HUES64 (cell line): ENCODE results near the gene PMFBP1.

Source experiments
- H3K27ac ChIP-seq: 2 replicates; pipeline ENCODE4 v1.7.0; 2013; ENCODE audit warnings: low read depth, low read length, inconsistent platforms
- H3K27me3 ChIP-seq: 2 replicates; pipeline ENCODE4 v1.6.1; 2013; ENCODE audit warnings: mild to moderate bottlenecking, low read length; ENCODE audit not compliant: insufficient read depth
- H3K36me3 ChIP-seq: 2 replicates; pipeline ENCODE4 v1.6.1; 2013; ENCODE audit warnings: mild to moderate bottlenecking, low read length; ENCODE audit not compliant: insufficient read depth
- H3K4me1 ChIP-seq: 2 replicates; pipeline ENCODE4 v1.6.1; 2013; ENCODE audit warnings: mild to moderate bottlenecking, low read length, moderate library complexity; ENCODE audit not compliant: insufficient read depth
- H3K4me3 ChIP-seq: 2 replicates; pipeline ENCODE4 v1.5.1; 2013; ENCODE audit warnings: mild to moderate bottlenecking, low read length, moderate library complexity
- H3K9ac ChIP-seq: 2 replicates; pipeline ENCODE4 v1.6.1; 2013; ENCODE audit warnings: mild to moderate bottlenecking, low read depth, low read length
- H3K9me3 ChIP-seq: 2 replicates; pipeline ENCODE4 v1.6.1; 2013; ENCODE audit warnings: low read depth, low read length; ENCODE audit not compliant: insufficient read depth
- WGBS: fragments of 150-250, 120-280 bp; methylation state at CpG from one replicate; pipeline ENCODE4 v1.1.7; 2013; ENCODE audit warnings: missing lambda C conversion rate; 5-methylcytosine and 5-hydroxymethylcytosine counted together

The PMFBP1 gene

DNA sequence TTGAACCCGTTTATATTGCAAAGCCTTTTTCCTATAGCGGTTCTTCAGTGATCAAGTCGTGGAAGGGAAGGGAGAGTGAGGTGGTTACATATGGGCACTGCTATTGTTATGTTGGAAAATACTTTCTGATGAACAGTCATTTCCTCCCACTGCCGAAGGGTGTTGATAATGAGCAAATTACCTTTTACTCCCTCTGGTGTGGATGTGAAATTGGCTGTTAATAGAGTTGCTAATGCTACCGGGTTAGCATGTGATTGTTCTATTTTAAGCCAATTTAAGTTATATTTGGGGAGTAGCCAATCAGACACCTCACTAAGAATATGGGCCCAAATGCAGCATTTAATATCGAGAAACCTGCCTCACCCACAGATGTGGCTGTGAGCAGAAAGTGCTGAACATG lies 15.6 kb upstream of the PMFBP1 start:
- H3K4me3 ChIP-seq: no peak overlapping the region
- no peak overlapping the region for H3K27ac ChIP-seq
- H3K9me3 ChIP-seq: no peaks in the 10 kb centered on the region
- no peaks in the 10 kb centered on the region for H3K4me1 ChIP-seq
- H3K9ac ChIP-seq: no peak overlapping the region
- WGBS: 69% methylated on average over 6 of the region's 6 CpGs
- H3K27me3 ChIP-seq: no peaks in the 10 kb centered on the region
- H3K36me3 ChIP-seq: no peaks in the 10 kb centered on the region

DNA sequence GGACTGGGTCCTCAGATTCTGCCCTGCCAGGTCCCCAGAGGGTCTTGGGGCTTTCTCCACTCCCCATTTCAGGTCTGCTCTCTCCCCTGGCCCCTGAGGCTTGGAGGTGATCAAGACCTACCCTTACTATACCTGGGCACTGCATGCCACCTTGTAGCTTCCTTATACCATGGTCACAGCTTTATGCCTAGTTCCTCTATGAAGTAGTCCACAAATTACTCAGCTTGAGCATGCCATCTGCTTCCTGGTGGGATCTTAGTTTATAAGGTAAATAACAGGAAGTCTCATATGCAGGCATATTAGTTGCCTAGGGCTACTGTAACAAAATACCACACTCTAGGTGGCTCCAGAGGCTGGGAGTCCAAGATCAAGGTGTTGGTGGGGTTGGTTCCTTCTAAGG lies 11.0 kb upstream of the PMFBP1 start:
- Histone ChIP-seq H3K4me3 (no peak overlapping the region), H3K9ac (no peak overlapping the region), H3K4me1 (peaks cover 5% of the 10 kb centered on the region), H3K27ac (no peak overlapping the region), H3K9me3 (no peaks in the 10 kb centered on the region), H3K36me3 (no peaks in the 10 kb centered on the region), H3K27me3 (no peaks in the 10 kb centered on the region)

DNA sequence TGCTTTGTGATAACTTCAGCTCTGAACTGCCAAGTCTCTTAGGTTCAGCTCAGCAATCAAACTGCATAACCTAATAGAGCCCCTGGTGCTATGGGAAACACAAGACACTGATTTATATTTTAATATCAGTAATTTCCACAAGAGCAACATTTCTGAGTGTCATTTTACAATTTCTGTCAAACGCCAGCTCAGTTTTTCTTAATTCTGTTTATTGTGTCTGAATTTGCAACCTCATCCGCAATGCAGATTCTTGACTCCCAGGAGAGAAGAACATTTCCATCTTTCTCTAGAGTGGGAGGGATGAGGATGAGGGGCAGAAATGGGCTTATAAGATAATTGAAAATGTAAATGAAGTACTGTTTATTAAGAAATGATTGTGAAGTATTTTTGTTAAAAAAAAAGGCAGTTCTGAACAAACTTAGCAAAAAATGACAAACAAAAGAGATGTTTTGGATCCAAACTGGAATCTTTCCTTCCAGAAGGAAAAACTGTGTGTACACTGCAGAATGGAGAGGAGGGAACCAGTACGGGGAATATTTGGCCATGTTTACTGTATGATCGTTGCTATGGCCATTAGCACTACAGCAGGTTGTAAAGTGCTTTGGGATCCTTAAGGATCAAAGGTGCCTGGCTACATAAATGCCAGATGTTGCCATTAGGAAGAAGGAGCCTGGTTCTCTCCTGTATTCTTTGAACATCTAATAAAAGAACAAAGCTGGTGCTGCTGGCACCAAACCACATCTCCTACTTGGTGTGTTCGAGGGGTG lies 7.4 kb upstream of the PMFBP1 start:
- 79% methylated on average over 5 of the region's 5 CpGs for WGBS
- Histone ChIP-seq H3K4me3 (no peak overlapping the region), H3K4me1 (peaks cover 5% of the 10 kb centered on the region), H3K27me3 (no peaks in the 10 kb centered on the region), H3K36me3 (no peaks in the 10 kb centered on the region), H3K9ac (no peak overlapping the region), H3K9me3 (no peaks in the 10 kb centered on the region), H3K27ac (no peak overlapping the region)

DNA sequence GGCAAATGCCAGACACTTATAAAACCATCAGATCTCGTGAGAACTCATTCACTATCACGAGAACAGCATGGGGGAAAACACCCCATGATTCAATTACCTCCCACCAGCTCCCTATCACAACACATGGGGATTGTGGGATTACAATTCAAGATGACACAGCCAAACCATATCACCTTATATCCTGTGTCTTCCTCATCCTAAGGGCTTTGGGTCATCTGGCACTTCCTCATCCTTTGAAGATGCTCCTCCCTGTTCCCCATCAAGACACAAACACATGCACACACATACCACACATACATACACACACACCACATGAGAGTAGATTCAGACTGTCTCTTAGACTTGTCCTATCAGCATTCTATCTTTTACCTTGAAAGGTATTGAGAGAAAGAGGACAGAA lies 2.8 kb upstream of the PMFBP1 start:
- Histone ChIP-seq H3K9ac (no peak overlapping the region), H3K4me3 (no peak overlapping the region), H3K4me1 (peaks cover 5% of the 10 kb centered on the region), H3K9me3 (no peaks in the 10 kb centered on the region), H3K27me3 (no peaks in the 10 kb centered on the region), H3K27ac (no peak overlapping the region), H3K36me3 (no peaks in the 10 kb centered on the region)
- 83% methylated on average over 2 of the region's 2 CpGs for WGBS

DNA sequence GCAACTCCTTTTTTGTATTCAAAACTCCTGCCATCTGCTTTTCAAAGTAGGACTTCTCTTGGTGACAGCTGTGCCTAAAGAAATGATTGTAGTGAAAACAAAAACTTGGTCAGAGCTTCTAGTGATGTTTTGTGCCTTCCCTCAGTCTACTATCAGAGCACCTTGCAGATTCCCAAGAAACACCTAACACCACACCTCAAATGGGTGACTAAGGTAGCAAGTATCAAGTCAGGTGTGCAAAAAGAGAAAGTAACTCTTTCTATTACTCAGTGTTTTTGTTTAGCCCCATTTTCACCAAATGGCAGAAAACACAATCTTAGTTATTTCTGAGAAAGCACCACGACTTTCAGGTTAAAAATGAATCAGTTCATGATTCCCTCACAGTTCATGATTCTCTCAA lies 2.0 kb upstream of the PMFBP1 start:
- H3K27ac ChIP-seq: no peak overlapping the region
- H3K36me3 ChIP-seq: no peaks in the 10 kb centered on the region
- 91% methylated on average over 1 of the region's 1 CpG for WGBS
- H3K4me1 ChIP-seq: peaks cover under 1% of the 10 kb centered on the region
- H3K9me3 ChIP-seq: no peaks in the 10 kb centered on the region
- H3K4me3 ChIP-seq: no peak overlapping the region
- no peak overlapping the region for H3K9ac ChIP-seq
- H3K27me3 ChIP-seq: no peaks in the 10 kb centered on the region

DNA sequence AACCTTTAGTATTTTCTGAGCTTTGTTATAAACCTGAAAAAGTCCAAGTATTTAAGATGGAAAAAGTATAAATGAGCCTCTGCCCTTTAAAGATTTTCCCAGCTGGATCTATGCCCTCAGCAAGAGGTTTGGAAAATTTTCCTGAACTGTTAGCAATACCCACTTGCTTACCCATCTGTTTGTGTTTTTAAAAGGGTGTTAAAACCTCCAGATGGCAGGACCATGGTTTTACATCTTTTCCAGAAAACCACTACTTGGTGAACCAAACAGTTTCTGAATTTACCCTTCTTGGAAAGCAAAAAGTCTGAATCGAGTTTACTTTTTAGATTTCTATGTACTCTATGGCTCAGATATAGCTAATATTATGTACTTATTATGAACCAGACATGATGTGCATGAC lies 719 bp downstream of the PMFBP1 start:
- Histone ChIP-seq H3K36me3 (no peaks in the 10 kb centered on the region), H3K4me3 (no peak overlapping the region), H3K9ac (no peak overlapping the region), H3K27me3 (no peaks in the 10 kb centered on the region), H3K4me1 (no peaks in the 10 kb centered on the region; the same call in 1 of the 2 replicates), H3K27ac (no peak overlapping the region), H3K9me3 (no peaks in the 10 kb centered on the region)
- no CpG with 5 or more reads among the region's 1 CpG for WGBS

DNA sequence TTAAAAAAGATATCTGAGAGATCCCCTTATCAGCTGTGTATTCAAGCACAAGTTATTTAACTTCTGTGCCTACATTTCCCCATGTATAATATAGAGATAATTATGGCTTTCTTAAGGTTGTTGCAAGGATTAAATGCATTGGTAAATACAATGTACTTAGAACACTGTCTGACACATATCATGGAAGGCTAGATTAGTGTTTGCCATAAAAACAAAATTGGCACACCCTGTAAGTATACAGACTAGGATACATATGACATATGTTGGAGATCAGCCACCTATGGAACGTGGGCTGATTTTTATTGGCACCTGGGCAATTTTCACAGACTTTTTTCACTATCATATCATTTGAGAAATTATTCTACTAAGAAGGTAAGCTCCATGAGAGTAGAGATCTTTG lies 2.2 kb downstream of the PMFBP1 start:
- Histone ChIP-seq H3K27ac (no peak overlapping the region), H3K4me1 (no peaks in the 10 kb centered on the region; the same call in 1 of the 2 replicates), H3K36me3 (no peaks in the 10 kb centered on the region), H3K9me3 (no peaks in the 10 kb centered on the region), H3K9ac (no peak overlapping the region), H3K27me3 (no peaks in the 10 kb centered on the region), H3K4me3 (no peak overlapping the region)
- WGBS: no CpG with 5 or more reads among the region's 1 CpG

DNA sequence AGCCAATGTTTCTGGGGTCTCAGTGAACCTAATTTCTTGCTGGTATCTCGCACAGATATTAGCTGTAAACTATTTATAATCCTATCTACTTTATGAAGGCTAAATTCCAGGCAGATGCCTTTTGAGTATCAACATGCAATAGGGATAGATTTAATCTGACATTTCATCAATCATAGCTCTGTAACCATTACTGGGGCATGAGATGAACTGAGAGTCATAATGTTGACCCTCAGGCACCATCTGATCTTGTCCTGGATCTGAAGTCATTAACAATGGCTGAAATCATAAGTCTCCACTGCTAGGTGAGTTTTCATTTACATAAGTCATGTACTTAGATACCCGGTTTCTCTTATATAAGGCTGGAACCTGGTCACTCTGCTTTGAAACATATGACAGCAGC lies 3.6 kb downstream of the PMFBP1 start:
- Histone ChIP-seq H3K27me3 (no peaks in the 10 kb centered on the region), H3K36me3 (no peaks in the 10 kb centered on the region), H3K27ac (no peak overlapping the region), H3K4me1 (no peaks in the 10 kb centered on the region; the same call in 1 of the 2 replicates), H3K9ac (no peak overlapping the region), H3K9me3 (no peaks in the 10 kb centered on the region), H3K4me3 (no peak overlapping the region)
- 96% methylated on average over 2 of the region's 2 CpGs for WGBS

DNA sequence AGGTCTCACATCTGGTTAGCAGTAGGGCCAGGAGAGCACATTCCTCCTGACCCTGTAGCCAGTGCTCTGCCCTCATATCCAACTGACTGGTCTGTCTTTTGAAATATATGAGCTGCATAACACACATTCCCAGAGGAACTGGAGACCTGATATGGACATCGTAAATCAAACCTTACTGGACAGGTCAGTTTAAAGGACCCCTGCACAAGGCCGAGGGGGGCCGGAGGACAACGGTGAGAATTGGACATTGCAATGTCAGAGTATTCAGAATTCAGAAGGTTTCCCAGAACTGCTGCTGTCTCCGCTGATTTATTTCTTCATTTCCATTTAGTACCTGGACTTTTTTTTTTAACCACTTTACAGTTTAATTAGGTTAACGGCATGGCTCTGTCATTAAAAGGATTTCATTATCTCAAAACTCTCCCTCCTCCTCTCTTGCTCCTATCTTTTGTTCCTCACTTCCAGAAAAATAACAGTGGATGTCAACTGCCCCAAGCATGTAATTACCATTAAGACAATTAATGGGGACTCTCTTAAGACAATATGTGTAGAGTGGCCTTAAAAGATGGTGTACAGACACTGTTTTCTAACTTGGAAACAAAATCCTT lies 4.9 kb downstream of the PMFBP1 start:
- no peaks in the 10 kb centered on the region for H3K9me3 ChIP-seq
- no peak overlapping the region for H3K27ac ChIP-seq
- WGBS: 95% methylated on average over 6 of the region's 6 CpGs
- H3K4me1 ChIP-seq: peaks cover 10% of the 10 kb centered on the region
- no peak overlapping the region for H3K9ac ChIP-seq
- no peaks in the 10 kb centered on the region for H3K36me3 ChIP-seq
- no peaks in the 10 kb centered on the region for H3K27me3 ChIP-seq
- no peak overlapping the region for H3K4me3 ChIP-seq

DNA sequence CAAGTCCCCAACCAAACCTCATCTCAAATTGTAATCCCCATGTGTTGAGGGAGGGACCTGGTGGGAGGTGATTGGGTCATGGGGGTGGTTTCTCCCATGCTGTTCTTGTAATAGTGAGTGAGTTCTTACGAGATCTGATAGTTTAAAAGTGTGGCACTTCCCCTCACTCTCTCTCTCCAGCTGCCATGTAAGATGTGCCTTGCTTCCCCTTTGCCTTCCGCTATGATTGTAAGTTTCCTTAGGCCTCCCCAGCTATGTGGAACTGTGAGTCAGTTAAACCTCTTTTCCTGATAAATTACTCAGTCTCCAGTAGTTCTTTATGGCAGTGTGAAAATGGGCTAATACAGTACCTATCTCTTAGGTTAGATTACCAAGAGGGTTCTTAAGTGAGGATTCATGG lies 5.8 kb downstream of the PMFBP1 start:
- Histone ChIP-seq H3K27ac (no peak overlapping the region), H3K36me3 (no peaks in the 10 kb centered on the region), H3K4me1 (peaks cover 14% of the 10 kb centered on the region), H3K9ac (no peak overlapping the region), H3K27me3 (no peaks in the 10 kb centered on the region), H3K4me3 (no peak overlapping the region), H3K9me3 (no peaks in the 10 kb centered on the region)
- 95% methylated on average over 2 of the region's 2 CpGs for WGBS

DNA sequence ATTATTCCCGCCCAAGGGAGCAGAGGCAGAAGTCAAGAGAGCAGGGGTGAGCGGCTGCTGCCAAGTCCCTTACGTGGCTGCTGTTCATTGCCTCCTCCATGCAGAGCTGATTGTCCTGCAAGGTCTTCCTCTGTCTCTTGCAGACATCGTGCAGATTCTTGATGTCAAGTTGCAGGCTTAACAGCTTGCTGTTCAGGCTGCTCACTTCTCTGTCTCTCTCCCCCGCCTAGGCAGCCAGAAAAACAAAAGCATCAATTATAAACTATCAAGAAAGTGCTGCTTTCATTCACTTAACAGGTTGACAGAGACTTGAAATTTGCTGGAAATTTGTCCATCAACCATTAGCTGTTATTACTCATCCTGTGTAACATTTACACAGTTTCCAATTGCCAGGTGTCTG lies 7.3 kb downstream of the PMFBP1 start:
- no peaks in the 10 kb centered on the region for H3K9me3 ChIP-seq
- no peak overlapping the region for H3K27ac ChIP-seq
- no peaks in the 10 kb centered on the region for H3K27me3 ChIP-seq
- H3K4me3 ChIP-seq: no peak overlapping the region
- no peaks in the 10 kb centered on the region for H3K36me3 ChIP-seq
- H3K4me1 ChIP-seq: peaks cover 14% of the 10 kb centered on the region
- WGBS: 74% methylated on average over 5 of the region's 5 CpGs
- H3K9ac ChIP-seq: no peak overlapping the region
